HFFc6 (cell line): ENCODE results near the gene BLVRB. TPM values are rescaled to one million over a fixed set of nuclear protein-coding genes. Genes with fewer than 3 reads are reported as not detected.
"Not testable (repeated sequence)": the region's sequence is repeated elsewhere in the genome, so short reads cannot be mapped to it uniquely, and the experiment has no call there.

Source experiments
- DNase-seq: peaks from one replicate; pipeline ENCODE4 v3.0.0-alpha.2; 2018
- H3K27ac Mint-ChIP-seq: 2 replicates; pipeline ENCODE4 v1.8.0; 2020; ENCODE audit warnings: mild to moderate bottlenecking, mixed read lengths
- H3K27me3 Mint-ChIP-seq: 2 replicates; pipeline ENCODE4 v1.8.0; 2021; ENCODE audit warnings: mild to moderate bottlenecking, moderate library complexity, mixed read lengths; ENCODE audit not compliant: insufficient read depth
- H3K36me3 Mint-ChIP-seq: 2 replicates; pipeline ENCODE4 v1.8.0; 2021; ENCODE audit warnings: low read depth, mixed read lengths
- H3K4me1 Mint-ChIP-seq: 2 replicates; pipeline ENCODE4 v1.8.0; 2020; ENCODE audit warnings: low read depth, mixed read lengths
- H3K4me3 Mint-ChIP-seq: 2 replicates; pipeline ENCODE4 v1.8.0; 2020; ENCODE audit warnings: mild to moderate bottlenecking, moderate library complexity, mixed read lengths
- H3K9me3 Mint-ChIP-seq: 2 replicates; pipeline ENCODE4 v1.8.0; 2020; ENCODE audit warnings: mild to moderate bottlenecking, mixed read lengths
- total RNA-seq, 6 experiments: library from RNA; stranded (reverse); fragmentation: NEBNext Ultra II Directional; extraction: Animal tissue kit (Norgen Biotek cat#: 25700); gene quantifications; 2 replicates in 1 of 6; 3 replicates in 5 of 6; pipeline ENCODE4 v1.2.3, GENCODE V29; 2021
- TF ChIP-seq, protein P1 (sequence below): fragments of 200-600 bp; sonication (generic); IDR thresholded peaks from 2 replicates; pipeline ENCODE4 v1.5.0; 2021; ENCODE audit warnings: antibody characterized with exemption, mild to moderate bottlenecking

Gene BLVRB
- total RNA-seq, 6 experiments from 2014 or later = 35.3 to 55.7 (median 52.5) TPM

DNA sequence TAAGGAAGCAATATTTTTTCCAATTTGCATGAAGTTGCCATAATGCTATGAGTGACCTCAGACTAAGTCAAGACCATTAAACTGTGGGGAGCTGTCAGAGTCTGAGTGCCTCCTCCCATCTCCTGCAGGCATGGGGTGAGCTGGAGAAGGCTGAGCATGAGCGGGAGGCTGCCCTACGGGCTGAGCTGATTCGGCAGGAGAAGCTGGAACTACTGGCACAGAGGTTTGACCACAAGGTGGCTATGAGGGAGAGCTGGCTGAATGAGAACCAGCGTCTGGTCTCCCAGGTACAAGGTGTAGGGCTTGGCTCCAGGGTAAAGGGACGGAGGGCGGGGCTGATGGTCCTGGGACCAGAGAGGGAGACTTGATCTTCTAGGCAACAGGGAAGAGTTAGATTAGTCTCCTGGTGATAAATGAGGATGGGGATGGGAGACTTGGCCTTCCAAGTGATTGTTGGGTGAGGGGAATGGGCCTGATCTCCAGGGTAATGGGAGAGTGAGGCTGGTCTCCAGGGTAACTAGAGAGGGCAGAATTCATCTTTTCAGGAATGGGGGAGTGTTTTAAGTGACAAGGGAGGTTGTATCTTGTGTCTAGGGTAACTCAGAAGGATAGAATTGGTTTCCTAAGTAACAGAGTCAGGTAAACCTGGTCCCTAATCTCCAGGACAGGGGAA, 37.2 kb upstream of the BLVRB start:
- TF ChIP-seq, protein P1, sequence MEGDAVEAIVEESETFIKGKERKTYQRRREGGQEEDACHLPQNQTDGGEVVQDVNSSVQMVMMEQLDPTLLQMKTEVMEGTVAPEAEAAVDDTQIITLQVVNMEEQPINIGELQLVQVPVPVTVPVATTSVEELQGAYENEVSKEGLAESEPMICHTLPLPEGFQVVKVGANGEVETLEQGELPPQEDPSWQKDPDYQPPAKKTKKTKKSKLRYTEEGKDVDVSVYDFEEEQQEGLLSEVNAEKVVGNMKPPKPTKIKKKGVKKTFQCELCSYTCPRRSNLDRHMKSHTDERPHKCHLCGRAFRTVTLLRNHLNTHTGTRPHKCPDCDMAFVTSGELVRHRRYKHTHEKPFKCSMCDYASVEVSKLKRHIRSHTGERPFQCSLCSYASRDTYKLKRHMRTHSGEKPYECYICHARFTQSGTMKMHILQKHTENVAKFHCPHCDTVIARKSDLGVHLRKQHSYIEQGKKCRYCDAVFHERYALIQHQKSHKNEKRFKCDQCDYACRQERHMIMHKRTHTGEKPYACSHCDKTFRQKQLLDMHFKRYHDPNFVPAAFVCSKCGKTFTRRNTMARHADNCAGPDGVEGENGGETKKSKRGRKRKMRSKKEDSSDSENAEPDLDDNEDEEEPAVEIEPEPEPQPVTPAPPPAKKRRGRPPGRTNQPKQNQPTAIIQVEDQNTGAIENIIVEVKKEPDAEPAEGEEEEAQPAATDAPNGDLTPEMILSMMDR = peak; percentile 35
- Mint-ChIP-seq H3K27ac (no peak overlapping the region), H3K36me3 (no peaks in the 10 kb centered on the region), H3K4me1 (no peaks in the 10 kb centered on the region), H3K4me3 (no peak overlapping the region), H3K9me3 (no peaks in the 10 kb centered on the region), H3K27me3 (peaks cover 34% of the 10 kb centered on the region)
- DNase-seq = peak; percentile 21

- Mint-ChIP-seq H3K27ac (no peak overlapping the region), H3K9me3 (no peaks in the 10 kb centered on the region), H3K36me3 (no peaks in the 10 kb centered on the region), H3K4me3 (no peak overlapping the region), H3K4me1 (no peaks in the 10 kb centered on the region), H3K27me3 (peaks cover 31% of the 10 kb centered on the region)
- TF ChIP-seq, protein P1 = no peak
- no peak for DNase-seq
These were observed 36.5 kb upstream of the BLVRB start for GRCh38 chr19:40502081-40502480.

GRCh38 chr19:40501599-40501998, 36.1 kb upstream of the BLVRB start:
- no peak overlapping the region for H3K27ac Mint-ChIP-seq
- H3K9me3 Mint-ChIP-seq = no peaks in the 10 kb centered on the region
- H3K36me3 Mint-ChIP-seq = no peaks in the 10 kb centered on the region
- peaks cover 31% of the 10 kb centered on the region for H3K27me3 Mint-ChIP-seq
- H3K4me3 Mint-ChIP-seq = no peak overlapping the region
- DNase-seq = no peak
- TF ChIP-seq, protein P1 = no peak
- no peaks in the 10 kb centered on the region for H3K4me1 Mint-ChIP-seq

GRCh38 chr19:40500678-40501530, 35.4 kb upstream of the BLVRB start:
- not testable (repeated sequence) for H3K4me3 Mint-ChIP-seq, DNase-seq, H3K27ac Mint-ChIP-seq, H3K36me3 Mint-ChIP-seq, H3K4me1 Mint-ChIP-seq, H3K9me3 Mint-ChIP-seq
- peaks cover 25% of the 10 kb centered on the region for H3K27me3 Mint-ChIP-seq

DNA sequence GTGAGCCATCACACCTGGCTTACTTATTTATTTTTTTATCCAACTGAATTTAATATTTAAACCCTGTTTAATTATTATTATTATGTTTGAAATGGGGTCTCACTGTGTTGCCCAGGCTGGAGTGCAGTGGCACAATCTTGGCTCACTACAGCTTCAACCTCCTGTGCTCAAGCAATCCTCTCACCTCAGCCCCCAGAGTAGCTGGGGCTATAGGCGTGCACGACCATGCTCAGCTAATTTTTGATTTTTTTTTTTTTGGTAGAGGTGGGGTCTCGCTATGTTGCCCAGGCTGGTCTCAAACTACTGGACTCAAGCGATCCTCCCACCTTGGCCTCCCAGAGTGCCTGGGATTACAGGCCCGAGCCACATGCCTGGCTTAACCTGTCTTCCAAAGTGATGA, 33.8 kb upstream of the BLVRB start:
- Mint-ChIP-seq H3K27ac (no peak overlapping the region), H3K36me3 (no peaks in the 10 kb centered on the region), H3K9me3 (no peaks in the 10 kb centered on the region), H3K4me3 (no peak overlapping the region), H3K4me1 (no peaks in the 10 kb centered on the region), H3K27me3 (peaks cover 22% of the 10 kb centered on the region)
- TF ChIP-seq, protein P1 = no peak
- DNase-seq = no peak

DNA sequence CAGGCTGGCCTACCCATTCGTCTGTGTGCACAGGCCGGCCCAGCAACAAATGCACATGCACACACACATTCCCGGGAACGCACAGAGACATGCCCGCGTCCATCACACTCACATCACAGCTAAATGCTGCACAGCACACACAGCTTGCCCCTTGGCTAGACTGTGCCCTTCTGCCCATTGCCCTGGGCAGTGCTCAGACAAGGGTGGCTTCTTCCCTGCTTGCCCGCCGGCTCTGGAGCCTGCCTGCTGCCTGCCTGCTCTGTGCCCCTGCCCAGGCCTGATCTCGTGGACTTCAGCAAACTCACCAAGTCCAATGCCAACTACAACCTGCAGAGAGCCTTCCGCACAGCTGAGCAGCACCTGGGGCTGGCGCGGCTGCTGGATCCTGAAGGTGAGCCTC, 31.7 kb upstream of the BLVRB start:
- Mint-ChIP-seq H3K27ac (no peak overlapping the region), H3K4me3 (no peak overlapping the region), H3K36me3 (no peaks in the 10 kb centered on the region), H3K27me3 (peaks cover 23% of the 10 kb centered on the region), H3K4me1 (no peaks in the 10 kb centered on the region), H3K9me3 (no peaks in the 10 kb centered on the region)
- DNase-seq = no peak
- TF ChIP-seq, protein P1 = no peak
